Stimulated activated CD4-positive, alpha-beta T cell treated with anti-CD3 and anti-CD28 coated beads, Interleukin-12 subunit alpha, Interleukin-12 subunit beta, amount 100 ng/mL, for 4 hours (primary cell): ENCODE data around the gene SEZ6.

Source experiments
- DNase-seq: peaks from one replicate; pipeline ENCODE4 v3.0.0-alpha.2; 2020

Gene SEZ6

GRCh38 chr17:28926366-28926765 lies 79.5 kb downstream of the SEZ6 start:
- no peak for DNase-seq

GRCh38 chr17:28925912-28926365 lies 79.9 kb downstream of the SEZ6 start:
- no peak for DNase-seq

- DNase-seq: no peak
These were observed 85.6 kb downstream of the SEZ6 start for GRCh38 chr17:28920201-28920600.

GRCh38 chr17:28918295-28918694 lies 87.5 kb downstream of the SEZ6 start:
- no peak for DNase-seq

- no peak for DNase-seq
These were observed 88.4 kb downstream of the SEZ6 start for GRCh38 chr17:28917465-28917864.

GRCh38 chr17:28917029-28917428 lies 88.8 kb downstream of the SEZ6 start:
- DNase-seq: no peak

- peak; percentile 35 for DNase-seq
These were observed 89.4 kb downstream of the SEZ6 start for GRCh38 chr17:28916302-28916934.

- no peak for DNase-seq
These were observed 92.9 kb downstream of the SEZ6 start for GRCh38 chr17:28912938-28913333.

- DNase-seq: no peak
These were observed 93.4 kb downstream of the SEZ6 start for GRCh38 chr17:28912281-28912937.

- DNase-seq: no peak
These were observed 94.3 kb downstream of the SEZ6 start for GRCh38 chr17:28911411-28912045.

- no peak for DNase-seq
These were observed 95.3 kb downstream of the SEZ6 start for GRCh38 chr17:28910534-28910933.

- no peak for DNase-seq
These were observed 97.1 kb downstream of the SEZ6 start for GRCh38 chr17:28908640-28909167.

- DNase-seq: no peak
These were observed 97.9 kb downstream of the SEZ6 start for GRCh38 chr17:28907709-28908475.

- no peak for DNase-seq
These were observed 99.0 kb downstream of the SEZ6 start for GRCh38 chr17:28906706-28907438.

- no peak for DNase-seq
These were observed 99.6 kb downstream of the SEZ6 start for GRCh38 chr17:28906276-28906675.
